Neutrophil (primary cell): Measurements from ENCODE around the gene ACTL10.

Experiments used
- H3K27ac ChIP-seq: fragments of 200-600 bp; sonication (generic); 2 replicates; pipeline ENCODE4 v1.5.1; 2016; ENCODE audit warnings: mild to moderate bottlenecking, moderate library complexity
- H3K27me3 ChIP-seq: fragments of 200-600 bp; sonication (generic); 2 replicates; pipeline ENCODE4 v1.6.0; 2016; ENCODE audit warnings: mild to moderate bottlenecking
- H3K36me3 ChIP-seq: fragments of 200-600 bp; sonication (generic); 2 replicates; pipeline ENCODE4 v1.5.1; 2017
- H3K4me1 ChIP-seq, 2 experiments: fragments of 200-600 bp in 1 of 2; sonication (generic) in 1 of 2; 1 replicate in 1 of 2; 2 replicates in 1 of 2; pipeline versions ENCODE4 v1.5.1 to v1.6.1; 2013 to 2016; ENCODE audit warnings: low read depth in 1 of 2, low read length in 1 of 2, mild to moderate bottlenecking in 1 of 2, moderate library complexity in 1 of 2; ENCODE audit not compliant: control insufficient read depth in 1 of 2, insufficient read depth in 1 of 2
- H3K4me3 ChIP-seq, 2 experiments: fragments of 200-600 bp in 1 of 2; sonication (generic) in 1 of 2; 1 replicate in 1 of 2; 2 replicates in 1 of 2; pipeline ENCODE4 v1.5.1; 2013 to 2016; ENCODE audit warnings: low read depth in 1 of 2, low read length in 1 of 2, mild to moderate bottlenecking in 1 of 2, moderate library complexity in 1 of 2
- H3K9me3 ChIP-seq: fragments of 200-600 bp; sonication (generic); 2 replicates; pipeline ENCODE4 v1.5.1; 2016
- TF ChIP-seq, protein P1 (sequence below): fragments of 200-600 bp; sonication (generic); IDR thresholded peaks from 2 replicates; pipeline ENCODE4 v1.5.1; 2016; ENCODE audit warnings: antibody characterized with exemption

ACTL10 gene

DNA sequence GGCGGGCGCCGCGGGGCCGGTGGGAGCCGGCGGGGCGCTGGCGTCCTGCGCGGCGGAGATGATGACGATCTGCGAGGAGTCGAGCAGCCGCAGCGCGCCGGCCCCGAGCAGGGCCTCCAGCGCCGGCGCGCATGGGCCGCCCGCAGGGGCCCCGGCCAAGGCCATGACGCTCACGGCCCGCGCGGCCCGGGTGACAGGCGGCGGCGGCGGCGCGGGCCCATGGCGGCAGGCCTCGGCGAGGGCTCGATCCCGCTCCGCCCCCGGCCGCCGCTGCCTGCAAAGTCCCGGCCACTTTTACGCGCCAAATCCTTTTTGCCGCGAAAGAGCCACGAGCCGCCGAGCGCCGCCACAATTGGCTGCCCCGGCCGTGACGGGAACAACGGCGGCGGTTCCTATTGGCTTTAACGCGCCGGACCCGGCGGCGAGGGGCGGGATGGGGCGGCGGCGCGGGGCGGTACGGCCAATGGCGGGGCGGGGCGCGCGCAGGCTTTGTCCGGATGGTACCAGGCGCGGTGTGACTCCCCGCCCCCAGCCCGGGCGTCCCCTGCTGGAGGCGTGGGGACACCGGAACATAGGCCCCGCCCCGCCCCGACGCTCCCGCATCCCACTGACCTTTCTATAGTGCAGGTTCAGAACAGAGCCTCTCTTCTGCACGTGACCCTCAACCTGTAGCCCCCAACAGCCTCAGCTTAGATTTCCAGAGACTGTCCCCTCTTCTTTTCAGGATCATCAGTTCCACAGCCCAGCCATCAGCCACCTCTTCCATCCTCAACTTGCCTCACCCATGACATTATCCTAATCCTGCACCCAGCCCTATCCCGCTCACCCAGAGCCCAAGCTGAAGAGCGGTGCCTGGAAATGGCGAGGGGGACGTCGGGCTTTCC, 19.6 kb downstream of the ACTL10 start, which contains the start of gene E2F1:
E2F1 (minus strand) TSS at position 286 of the 884 bp plus-strand sequence; CDS start at position 165, 121 bp downstream.
- Histone ChIP-seq H3K27ac (peak within 1 kb of the TSS; percentile 33), H3K27me3 (no peaks in the 10 kb centered on the region), H3K4me1 (peaks cover 18 to 22% of the 10 kb centered on the region in 2 experiments), H3K36me3 (no peaks in the 10 kb centered on the region), H3K9me3 (no peaks in the 10 kb centered on the region), H3K4me3 (peak within 1 kb of the TSS; percentile 59 to 64)
- TF ChIP-seq, protein P1, sequence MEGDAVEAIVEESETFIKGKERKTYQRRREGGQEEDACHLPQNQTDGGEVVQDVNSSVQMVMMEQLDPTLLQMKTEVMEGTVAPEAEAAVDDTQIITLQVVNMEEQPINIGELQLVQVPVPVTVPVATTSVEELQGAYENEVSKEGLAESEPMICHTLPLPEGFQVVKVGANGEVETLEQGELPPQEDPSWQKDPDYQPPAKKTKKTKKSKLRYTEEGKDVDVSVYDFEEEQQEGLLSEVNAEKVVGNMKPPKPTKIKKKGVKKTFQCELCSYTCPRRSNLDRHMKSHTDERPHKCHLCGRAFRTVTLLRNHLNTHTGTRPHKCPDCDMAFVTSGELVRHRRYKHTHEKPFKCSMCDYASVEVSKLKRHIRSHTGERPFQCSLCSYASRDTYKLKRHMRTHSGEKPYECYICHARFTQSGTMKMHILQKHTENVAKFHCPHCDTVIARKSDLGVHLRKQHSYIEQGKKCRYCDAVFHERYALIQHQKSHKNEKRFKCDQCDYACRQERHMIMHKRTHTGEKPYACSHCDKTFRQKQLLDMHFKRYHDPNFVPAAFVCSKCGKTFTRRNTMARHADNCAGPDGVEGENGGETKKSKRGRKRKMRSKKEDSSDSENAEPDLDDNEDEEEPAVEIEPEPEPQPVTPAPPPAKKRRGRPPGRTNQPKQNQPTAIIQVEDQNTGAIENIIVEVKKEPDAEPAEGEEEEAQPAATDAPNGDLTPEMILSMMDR: peak; percentile 53

DNA sequence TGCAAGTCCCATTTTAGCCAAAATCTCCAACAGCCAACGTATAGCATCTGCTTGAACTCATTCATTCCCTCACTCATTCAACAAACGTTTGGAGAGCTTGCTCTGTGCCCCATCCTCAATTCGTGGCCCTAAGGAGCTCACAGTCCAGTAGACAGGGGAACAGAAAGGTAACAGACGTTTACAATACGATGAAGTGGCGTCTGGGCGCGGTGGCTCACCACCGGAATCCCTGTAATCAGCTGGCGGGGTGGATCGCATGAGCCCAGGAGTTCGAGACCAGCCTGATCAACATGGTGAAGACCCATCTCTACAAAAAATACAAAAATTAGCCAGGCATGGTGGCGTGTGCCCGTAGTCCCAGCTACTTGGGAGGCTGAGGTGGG, 20.2 kb downstream of the ACTL10 start:
- H3K27me3 ChIP-seq: no peaks in the 10 kb centered on the region
- TF ChIP-seq, protein P1: no peak
- no peaks in the 10 kb centered on the region for H3K9me3 ChIP-seq
- H3K4me1 ChIP-seq: peaks cover 18 to 22% of the 10 kb centered on the region in 2 experiments
- no peaks in the 10 kb centered on the region for H3K36me3 ChIP-seq
- peak overlapping the region; percentile 59 to 64 for H3K4me3 ChIP-seq
- peak overlapping the region; percentile 25 for H3K27ac ChIP-seq

- Histone ChIP-seq H3K9me3 (no peaks in the 10 kb centered on the region), H3K27ac (no peak overlapping the region), H3K27me3 (no peaks in the 10 kb centered on the region), H3K4me3 (no peak overlapping the region), H3K36me3 (no peaks in the 10 kb centered on the region), H3K4me1 (peaks cover 18 to 22% of the 10 kb centered on the region in 2 experiments)
- TF ChIP-seq, protein P1: no peak
Measured at GRCh38 chr20:33687370-33687915, 20.7 kb downstream of the ACTL10 start.

GRCh38 chr20:33687993-33688937, 21.5 kb downstream of the ACTL10 start:
- Histone ChIP-seq H3K36me3 (no peaks in the 10 kb centered on the region), H3K4me3 (no peak overlapping the region), H3K27ac (no peak overlapping the region), H3K9me3 (no peaks in the 10 kb centered on the region), H3K27me3 (no peaks in the 10 kb centered on the region), H3K4me1 (peaks cover 18 to 22% of the 10 kb centered on the region in 2 experiments)
- TF ChIP-seq, protein P1: no peak

GRCh38 chr20:33688938-33689424, 22.2 kb downstream of the ACTL10 start:
- Histone ChIP-seq H3K4me3 (no peak overlapping the region), H3K9me3 (no peaks in the 10 kb centered on the region), H3K36me3 (no peaks in the 10 kb centered on the region), H3K4me1 (peaks cover 18 to 22% of the 10 kb centered on the region in 2 experiments), H3K27ac (no peak overlapping the region), H3K27me3 (no peaks in the 10 kb centered on the region)
- TF ChIP-seq, protein P1: no peak
